Lung (tissue), 12 donors: ENCODE data around the gene MYBPC2. TPM values are rescaled to one million over a fixed set of nuclear protein-coding genes. Genes with fewer than 3 reads are reported as not detected.

Experiments used
- ATAC-seq: fragments of 200-7000 bp; cut with Tn5 transposase; one replicate; pipeline ENCODE4 v1.9.1; 2020; ENCODE audit warnings: moderate number of reproducible peaks; ENCODE audit not compliant: insufficient read depth, low FRiP score
- DNase-seq, 3 donors: peaks; one replicate each; pipeline ENCODE4 v3.0.0-alpha.2; 2013 to 2017
- H3K27ac ChIP-seq, 2 donors: one replicate each; pipeline ENCODE4 v1.5.1; 2013; ENCODE audit warnings: mild to moderate bottlenecking in 2 of 2, moderate library complexity in 2 of 2, control low read depth in 1 of 2, inconsistent platforms in 1 of 2, low read depth in 1 of 2, low read length in 1 of 2
- H3K27me3 ChIP-seq, 3 donors: one replicate each; pipeline ENCODE4 v1.5.1; 2013; ENCODE audit warnings: low read length in 2 of 3; ENCODE audit not compliant: control insufficient read depth in 3 of 3, insufficient read depth in 3 of 3
- H3K36me3 ChIP-seq, 4 donors: one replicate each; pipeline ENCODE4 v1.5.1; 2013; ENCODE audit warnings: low read length in 4 of 4, mild to moderate bottlenecking in 1 of 4, moderate library complexity in 1 of 4; ENCODE audit not compliant: control insufficient read depth in 4 of 4, insufficient read depth in 4 of 4
- H3K4me1 ChIP-seq, 5 donors: one replicate each; pipeline ENCODE4 v1.5.1; 2013; ENCODE audit warnings: low read length in 5 of 5, mild to moderate bottlenecking in 2 of 5, moderate library complexity in 1 of 5; ENCODE audit not compliant: control insufficient read depth in 5 of 5, insufficient read depth in 5 of 5
- H3K4me3 ChIP-seq: one replicate; pipeline ENCODE4 v1.5.1; 2013; ENCODE audit warnings: mild to moderate bottlenecking, control low read depth, moderate library complexity
- H3K9ac ChIP-seq, 2 donors: one replicate each; pipeline ENCODE4 v1.5.1; 2013; ENCODE audit warnings: low read length in 2 of 2, control low read depth in 1 of 2; ENCODE audit not compliant: insufficient read depth in 1 of 2
- H3K9me3 ChIP-seq, 4 donors: one replicate each; pipeline ENCODE4 v1.5.1; 2013; ENCODE audit warnings: low read length in 3 of 4, mild to moderate bottlenecking in 1 of 4, moderate library complexity in 1 of 4; ENCODE audit not compliant: control insufficient read depth in 4 of 4, insufficient read depth in 3 of 4
- WGBS, 2 donors: extraction: QIAGEN DNeasy Blood & Tissue Kit; methylation state at CpG; one replicate each; pipeline ENCODE4 v1.1.7; 2013; 5-methylcytosine and 5-hydroxymethylcytosine counted together
- polyA plus RNA-seq, 2 donors: library from polyadenylated mRNA; stranded (reverse); fragments of 200-250 nt; gene quantifications; one replicate each; pipeline ENCODE4 v1.2.1, GENCODE V29; 2013
- total RNA-seq, 2 donors: library from RNA; depleted of rRNA in 1 of 2; stranded (reverse); fragments of >200 nt in 1 of 2; gene quantifications; one replicate each; pipeline ENCODE4 v1.2.1, GENCODE V29; 2014 to 2021
- TF ChIP-seq, protein P1 (sequence below): IDR thresholded peaks from 2 replicates; pipeline ENCODE4 v1.5.1; 2012; ENCODE audit warnings: mild to moderate bottlenecking; ENCODE audit errors: control extremely low read depth, extremely low read depth
- donor health status: control.
- donor health status: control.
- donor health status: Bipolar disorder and iron deficiency.
- donor health status: healthy.
- donor health status: DM: yes; HTN: yes; CAD: no.

MYBPC2 gene
- total and polyA plus RNA-seq, 4 donors = 0.04 to 0.91 (median 0.38) TPM

GRCh38 chr19:50416034-50416977, 16.4 kb upstream of the MYBPC2 start:
- H3K27ac ChIP-seq = no peak overlapping the region
- no peak for DNase-seq
- peaks cover 0 to 4% (median 0%) of the 10 kb centered on the region in 5 donors for H3K4me1 ChIP-seq
- no peak for ATAC-seq
- H3K9me3 ChIP-seq = no peaks in the 10 kb centered on the region
- H3K9ac ChIP-seq = no peak overlapping the region
- TF ChIP-seq, protein P1, sequence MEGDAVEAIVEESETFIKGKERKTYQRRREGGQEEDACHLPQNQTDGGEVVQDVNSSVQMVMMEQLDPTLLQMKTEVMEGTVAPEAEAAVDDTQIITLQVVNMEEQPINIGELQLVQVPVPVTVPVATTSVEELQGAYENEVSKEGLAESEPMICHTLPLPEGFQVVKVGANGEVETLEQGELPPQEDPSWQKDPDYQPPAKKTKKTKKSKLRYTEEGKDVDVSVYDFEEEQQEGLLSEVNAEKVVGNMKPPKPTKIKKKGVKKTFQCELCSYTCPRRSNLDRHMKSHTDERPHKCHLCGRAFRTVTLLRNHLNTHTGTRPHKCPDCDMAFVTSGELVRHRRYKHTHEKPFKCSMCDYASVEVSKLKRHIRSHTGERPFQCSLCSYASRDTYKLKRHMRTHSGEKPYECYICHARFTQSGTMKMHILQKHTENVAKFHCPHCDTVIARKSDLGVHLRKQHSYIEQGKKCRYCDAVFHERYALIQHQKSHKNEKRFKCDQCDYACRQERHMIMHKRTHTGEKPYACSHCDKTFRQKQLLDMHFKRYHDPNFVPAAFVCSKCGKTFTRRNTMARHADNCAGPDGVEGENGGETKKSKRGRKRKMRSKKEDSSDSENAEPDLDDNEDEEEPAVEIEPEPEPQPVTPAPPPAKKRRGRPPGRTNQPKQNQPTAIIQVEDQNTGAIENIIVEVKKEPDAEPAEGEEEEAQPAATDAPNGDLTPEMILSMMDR = no peak
- WGBS, 2 donors = 89 to 91% methylated on average over 35 of the region's 35 CpGs
- no peak overlapping the region for H3K4me3 ChIP-seq
- peaks cover 0 to 9% (median 0%) of the 10 kb centered on the region in 4 donors for H3K36me3 ChIP-seq
- peaks cover 0 to 14% (median 12%) of the 10 kb centered on the region in 3 donors for H3K27me3 ChIP-seq

DNA sequence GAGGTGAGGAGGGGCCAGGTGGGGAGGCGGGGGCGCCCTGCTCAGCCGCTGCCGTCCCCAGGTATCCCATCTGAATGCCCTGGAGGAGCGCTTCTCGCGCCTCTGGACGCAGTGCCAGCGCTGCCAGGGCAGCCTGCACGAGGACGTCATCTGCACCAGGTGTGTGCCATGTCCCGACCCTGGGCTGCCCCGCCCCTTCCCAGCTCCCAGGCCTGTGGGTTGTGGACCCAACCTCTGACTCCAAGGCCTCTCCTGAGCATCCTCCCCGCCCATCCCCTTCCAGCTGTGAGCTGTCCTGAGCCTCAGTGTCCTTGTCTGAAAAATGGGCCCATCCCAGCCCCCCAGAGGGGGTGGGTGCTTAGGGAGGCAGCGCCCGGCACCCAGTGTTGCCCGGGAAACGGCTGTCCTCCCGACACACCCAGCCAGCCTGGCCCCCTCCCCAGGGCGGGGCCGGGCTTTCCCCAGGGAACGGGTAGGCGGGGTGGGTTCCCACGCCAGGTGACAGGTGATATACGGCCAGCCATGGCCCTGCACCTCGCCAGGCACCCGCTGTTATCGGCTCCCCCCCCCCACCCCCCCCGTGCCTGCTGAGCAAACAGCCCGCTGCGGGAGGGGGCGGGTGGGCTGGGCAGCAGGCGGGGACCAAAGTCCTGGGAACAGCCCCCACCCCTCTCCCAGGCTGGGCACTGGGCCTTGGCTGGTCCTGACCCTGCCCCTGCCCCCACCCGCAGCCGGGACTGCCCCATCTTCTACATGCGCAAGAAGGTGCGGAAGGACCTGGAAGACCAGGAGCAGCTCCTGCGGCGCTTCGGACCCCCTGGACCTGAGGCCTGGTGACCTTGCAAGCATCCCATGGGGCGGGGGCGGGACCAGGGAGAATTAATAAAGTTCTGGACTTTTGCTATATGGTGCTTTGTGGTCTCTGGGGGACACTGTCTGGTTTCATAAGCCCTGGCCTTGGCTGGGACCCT, 15.3 kb upstream of the MYBPC2 start:
- peaks cover 0 to 4% (median 0%) of the 10 kb centered on the region in 5 donors for H3K4me1 ChIP-seq
- peaks cover 0 to 14% (median 12%) of the 10 kb centered on the region in 3 donors for H3K27me3 ChIP-seq
- H3K36me3 ChIP-seq = peaks cover 0 to 9% (median 0%) of the 10 kb centered on the region in 4 donors
- ATAC-seq (no peak), DNase-seq (no peak)
- H3K27ac ChIP-seq = no peak overlapping the region
- H3K9me3 ChIP-seq = no peaks in the 10 kb centered on the region
- WGBS, 2 donors = 72 to 84% methylated on average over 36 to 42 of the region's 42 CpGs
- no peak overlapping the region for H3K4me3 ChIP-seq
- H3K9ac ChIP-seq = no peak overlapping the region
- TF ChIP-seq, protein P1 = no peak

DNA sequence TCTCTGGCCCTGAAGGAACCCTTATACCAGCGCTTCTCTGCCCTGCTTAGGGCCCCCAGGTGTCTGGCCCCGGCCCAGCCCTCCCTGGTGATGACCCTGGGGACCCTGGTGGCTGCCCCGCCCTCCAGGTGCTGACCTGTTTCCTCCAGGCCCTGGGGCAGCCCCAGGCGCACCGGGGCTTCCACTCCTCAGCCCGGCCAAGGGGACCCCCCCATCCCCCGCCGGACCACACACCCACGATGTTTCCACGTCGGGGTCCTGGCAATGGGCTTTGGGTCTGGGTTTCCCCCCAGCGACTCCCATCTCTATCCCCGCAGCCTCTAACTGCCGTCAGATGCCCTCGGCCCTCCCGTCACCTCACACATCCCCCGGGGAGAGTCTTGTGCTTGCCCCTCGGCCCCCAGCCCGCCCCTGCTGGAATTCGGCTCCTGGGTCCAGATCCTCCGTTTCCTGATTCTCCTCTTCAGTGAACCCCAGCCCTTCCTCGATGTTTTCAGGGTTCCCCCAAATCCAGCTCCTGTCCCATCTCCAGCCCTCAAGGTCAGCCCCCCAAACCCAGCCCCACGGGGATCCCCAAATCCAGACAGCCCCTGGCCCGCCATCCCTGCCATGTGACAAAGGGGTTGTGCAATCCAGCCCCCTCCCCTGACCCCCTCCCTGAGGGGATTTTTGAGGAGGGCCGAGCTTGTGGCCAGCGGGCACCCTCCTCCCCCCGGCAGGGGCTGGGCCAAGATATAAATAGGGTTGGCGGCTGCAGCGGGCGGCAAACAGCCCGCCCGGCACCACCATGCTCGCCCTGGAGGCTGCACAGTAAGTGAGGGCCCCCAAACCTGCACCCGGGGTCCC, 14.3 kb upstream of the MYBPC2 start, which contains the start of gene SPIB:
SPIB (plus strand) TSS at position 763 of the 846 bp plus-strand sequence; CDS start at position 788, 25 bp downstream.
- H3K36me3 ChIP-seq = peaks cover 0 to 2% (median 0%) of the 10 kb centered on the region in 4 donors
- DNase-seq (peak in 2 of 3 donors; percentile 38 to 50), ATAC-seq (no peak)
- no peak within 1 kb of the TSS for H3K27ac ChIP-seq
- WGBS, 2 donors = 27 to 42% methylated on average over 33 to 34 of the region's 34 CpGs
- no peaks in the 10 kb centered on the region for H3K9me3 ChIP-seq
- no peak within 1 kb of the TSS for H3K4me3 ChIP-seq
- H3K4me1 ChIP-seq = peaks cover 0 to 4% (median 0%) of the 10 kb centered on the region in 5 donors
- H3K9ac ChIP-seq = peak within 1 kb of the TSS in 1 of 2 donors; percentile 5
- H3K27me3 ChIP-seq = peaks cover 0 to 14% (median 12%) of the 10 kb centered on the region in 3 donors
- TF ChIP-seq, protein P1 = no peak
